HG02759 (cell line): ENCODE data around the gene FMNL3.

Experiments used
- ATAC-seq: cut with Tn5 transposase; IDR thresholded peaks from one replicate; pipeline ENCODE4 v1.9.1; 2021; ENCODE audit warnings: mild to moderate bottlenecking, moderate library complexity; ENCODE audit not compliant: unreplicated experiment

Gene FMNL3

GRCh38 chr12:49683599-49684309 is 23.5 kb downstream of the FMNL3 start:
- no peak for ATAC-seq

GRCh38 chr12:49680075-49680474 is 27.1 kb downstream of the FMNL3 start:
- no peak for ATAC-seq

- ATAC-seq, result no peak
These were observed 28.5 kb downstream of the FMNL3 start for GRCh38 chr12:49678711-49679110.

GRCh38 chr12:49675137-49675536 is 32.1 kb downstream of the FMNL3 start:
- ATAC-seq, result no peak

- no peak for ATAC-seq
These were observed 32.8 kb downstream of the FMNL3 start for GRCh38 chr12:49674318-49674981.

- no peak for ATAC-seq
These were observed 33.5 kb downstream of the FMNL3 start for GRCh38 chr12:49673446-49674317.

GRCh38 chr12:49672301-49673217 is 34.6 kb downstream of the FMNL3 start:
- no peak for ATAC-seq

GRCh38 chr12:49671031-49671765 is 36.0 kb downstream of the FMNL3 start:
- no peak for ATAC-seq

- ATAC-seq, result no peak
These were observed 37.4 kb downstream of the FMNL3 start for GRCh38 chr12:49669796-49670195.

GRCh38 chr12:49667325-49668090 is 39.7 kb downstream of the FMNL3 start:
- no peak for ATAC-seq

GRCh38 chr12:49666176-49666575 is 41.0 kb downstream of the FMNL3 start:
- no peak for ATAC-seq

GRCh38 chr12:49665384-49665783 is 41.8 kb downstream of the FMNL3 start:
- ATAC-seq, result no peak

- ATAC-seq, result peak; percentile 51
These were observed 42.5 kb downstream of the FMNL3 start for GRCh38 chr12:49664591-49665239.

GRCh38 chr12:49664167-49664566 is 43.0 kb downstream of the FMNL3 start:
- no peak for ATAC-seq

GRCh38 chr12:49662998-49663843 is 44.0 kb downstream of the FMNL3 start:
- ATAC-seq, result peak; percentile 82

- no peak for ATAC-seq
These were observed 45.5 kb downstream of the FMNL3 start for GRCh38 chr12:49661746-49662145.

- ATAC-seq, result no peak
These were observed 46.0 kb downstream of the FMNL3 start for GRCh38 chr12:49661191-49661590.

- ATAC-seq, result no peak
These were observed 47.5 kb downstream of the FMNL3 start for GRCh38 chr12:49659753-49660152.
